Upper lobe of right lung (tissue), 1 donor: Measurements from ENCODE around the gene SPOCK1. TPM values are rescaled to one million over a fixed set of nuclear protein-coding genes. Genes with fewer than 3 reads are reported as not detected.

Source experiments
- ATAC-seq: fragments of 200-7000 bp; cut with Tn5 transposase; one replicate; pipeline ENCODE4 v1.9.1; 2020; ENCODE audit warnings: mild to moderate bottlenecking, moderate library complexity
- DNase-seq: peaks from one replicate; pipeline ENCODE4 v3.0.0-alpha.2; 2020
- H3K27ac ChIP-seq: fragments of 200-600 bp; one replicate; pipeline ENCODE4 v1.8.0; 2022
- H3K27me3 ChIP-seq: fragments of 200-600 bp; one replicate; pipeline ENCODE4 v1.8.0; 2022; ENCODE audit warnings: mild to moderate bottlenecking
- H3K36me3 ChIP-seq: fragments of 200-600 bp; one replicate; pipeline ENCODE4 v1.8.0; 2022
- H3K4me1 ChIP-seq: fragments of 200-600 bp; one replicate; pipeline ENCODE4 v1.8.0; 2022
- H3K4me3 ChIP-seq: fragments of 200-600 bp; one replicate; pipeline ENCODE4 v1.8.0; 2022; ENCODE audit warnings: mild to moderate bottlenecking
- H3K9me3 ChIP-seq: fragments of 200-600 bp; one replicate; pipeline ENCODE4 v1.8.0; 2022
- intact Hi-C: fragments of 100-400 bp; cut with DNase I; formaldehyde crosslinking; loops from one replicate; pipeline ENCODE4 v1.11.0; 2022
- total RNA-seq: library from RNA; stranded (reverse); fragmentation: NEBNext Ultra II Directional; extraction: Animal tissue kit (Norgen Biotek cat#: 25700); gene quantifications from one replicate; pipeline ENCODE4 v1.2.1, GENCODE V29; 2021
- TF ChIP-seq, protein P1 (sequence below): fragments of 200-600 bp; IDR thresholded peaks from one replicate; pipeline ENCODE4 v1.8.0; 2022; ENCODE audit warnings: antibody characterized with exemption
- donor health status: DM: no; HTN: yes; CAD: no; lungs with severe emphysema.

SPOCK1 gene
- total RNA-seq, 1 donor from 2014 or later = 4.0 TPM

DNA sequence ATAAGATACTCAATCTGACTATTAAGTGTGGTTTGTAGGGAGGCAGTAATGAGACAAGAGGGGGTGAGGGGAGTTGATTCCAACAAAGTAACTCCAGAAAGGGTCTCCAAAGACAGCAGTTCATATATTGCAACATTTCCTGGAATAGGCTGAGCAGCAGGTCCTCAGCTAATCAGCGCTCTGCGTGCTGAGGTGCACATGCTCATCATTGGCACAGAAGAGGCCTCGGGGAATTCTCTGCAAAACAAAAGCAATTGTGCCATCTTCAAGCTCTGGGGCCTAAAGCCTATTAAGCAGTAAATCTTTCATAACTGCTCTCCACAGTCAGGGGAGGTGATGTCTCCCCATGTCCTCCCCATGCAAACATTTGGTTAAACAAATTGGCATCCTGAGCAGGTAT, 357.3 kb downstream of the SPOCK1 start:
- TF ChIP-seq, protein P1, sequence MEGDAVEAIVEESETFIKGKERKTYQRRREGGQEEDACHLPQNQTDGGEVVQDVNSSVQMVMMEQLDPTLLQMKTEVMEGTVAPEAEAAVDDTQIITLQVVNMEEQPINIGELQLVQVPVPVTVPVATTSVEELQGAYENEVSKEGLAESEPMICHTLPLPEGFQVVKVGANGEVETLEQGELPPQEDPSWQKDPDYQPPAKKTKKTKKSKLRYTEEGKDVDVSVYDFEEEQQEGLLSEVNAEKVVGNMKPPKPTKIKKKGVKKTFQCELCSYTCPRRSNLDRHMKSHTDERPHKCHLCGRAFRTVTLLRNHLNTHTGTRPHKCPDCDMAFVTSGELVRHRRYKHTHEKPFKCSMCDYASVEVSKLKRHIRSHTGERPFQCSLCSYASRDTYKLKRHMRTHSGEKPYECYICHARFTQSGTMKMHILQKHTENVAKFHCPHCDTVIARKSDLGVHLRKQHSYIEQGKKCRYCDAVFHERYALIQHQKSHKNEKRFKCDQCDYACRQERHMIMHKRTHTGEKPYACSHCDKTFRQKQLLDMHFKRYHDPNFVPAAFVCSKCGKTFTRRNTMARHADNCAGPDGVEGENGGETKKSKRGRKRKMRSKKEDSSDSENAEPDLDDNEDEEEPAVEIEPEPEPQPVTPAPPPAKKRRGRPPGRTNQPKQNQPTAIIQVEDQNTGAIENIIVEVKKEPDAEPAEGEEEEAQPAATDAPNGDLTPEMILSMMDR = no peak
- intact Hi-C loops = no loop called here
- Histone ChIP-seq H3K4me1 (no peaks in the 10 kb centered on the region), H3K27ac (no peak overlapping the region), H3K27me3 (no peaks in the 10 kb centered on the region), H3K4me3 (no peak overlapping the region), H3K9me3 (no peaks in the 10 kb centered on the region), H3K36me3 (no peaks in the 10 kb centered on the region)
- DNase-seq (no peak), ATAC-seq (no peak)

DNA sequence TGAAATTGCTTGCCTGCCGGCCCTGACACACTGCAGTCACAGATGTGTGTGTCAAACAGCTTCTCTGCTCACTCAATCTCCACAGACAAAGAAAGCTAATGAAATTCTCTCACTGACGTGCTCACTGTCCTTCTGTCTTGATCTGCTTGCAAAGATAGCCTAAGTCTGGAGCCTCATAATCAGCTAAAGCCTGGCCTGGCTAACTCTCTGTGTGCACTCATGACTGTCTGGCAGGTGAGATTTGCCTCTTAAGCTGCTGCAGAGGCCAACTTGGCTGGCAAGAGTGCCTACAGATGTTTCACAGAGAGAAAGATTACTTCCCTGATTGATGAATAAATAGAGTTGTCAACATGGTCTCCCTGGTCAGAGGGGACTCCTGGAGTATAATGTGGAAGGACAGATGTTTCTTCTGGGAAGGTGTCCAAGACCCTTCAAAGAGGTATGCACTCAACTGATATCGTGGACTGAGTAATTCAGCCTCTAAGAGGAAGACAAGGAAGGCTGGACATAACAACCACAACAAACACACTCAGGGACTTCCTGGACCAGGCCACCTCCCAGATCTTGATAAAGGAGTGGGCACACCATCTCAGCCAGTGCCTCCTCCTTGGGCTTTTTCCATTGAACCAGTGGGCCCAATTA, 362.0 kb downstream of the SPOCK1 start:
- ATAC-seq (no peak), DNase-seq (no peak)

DNA sequence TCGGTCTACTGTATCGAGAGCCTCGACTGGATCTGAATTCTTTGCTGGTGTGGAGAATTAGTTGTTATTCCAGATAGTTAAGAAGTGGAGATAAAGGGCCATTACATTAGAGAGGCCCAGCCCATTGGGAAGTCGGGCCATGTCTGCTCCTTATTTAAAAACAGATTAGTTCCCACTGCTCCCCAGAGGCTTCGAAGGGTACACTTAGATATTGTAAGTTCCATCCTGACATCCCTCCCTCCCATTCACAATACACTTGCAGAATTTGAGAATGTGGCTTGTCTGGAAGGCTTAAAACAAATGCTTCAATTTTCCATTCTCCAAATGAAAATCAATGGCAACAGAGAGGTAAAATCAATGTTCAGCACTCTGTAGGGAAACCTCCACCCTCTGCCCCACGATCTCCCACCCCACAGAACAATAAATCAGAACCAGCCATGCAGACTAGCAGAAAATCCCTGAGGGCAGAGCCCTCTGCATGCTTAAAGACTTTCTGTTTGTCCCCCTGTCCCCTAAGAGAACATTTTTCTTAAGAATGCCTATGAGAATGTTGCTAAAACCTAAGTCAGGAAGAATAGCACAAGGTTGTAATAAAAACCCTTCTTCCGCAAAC, 364.1 kb downstream of the SPOCK1 start:
- H3K27ac ChIP-seq = no peak overlapping the region
- TF ChIP-seq, protein P1 = no peak
- intact Hi-C loops = no loop called here
- H3K27me3 ChIP-seq = peaks cover 7% of the 10 kb centered on the region
- ATAC-seq (no peak), DNase-seq (no peak)
- no peaks in the 10 kb centered on the region for H3K4me1 ChIP-seq
- no peaks in the 10 kb centered on the region for H3K9me3 ChIP-seq
- no peak overlapping the region for H3K4me3 ChIP-seq
- H3K36me3 ChIP-seq = no peaks in the 10 kb centered on the region

More for the DNA sequence above, 362.0 kb downstream of the SPOCK1 start:
- no peaks in the 10 kb centered on the region for H3K9me3 ChIP-seq
- H3K27ac ChIP-seq = no peak overlapping the region
- intact Hi-C loops = no loop called here
- H3K4me3 ChIP-seq = no peak overlapping the region
- H3K27me3 ChIP-seq = no peaks in the 10 kb centered on the region
- no peaks in the 10 kb centered on the region for H3K36me3 ChIP-seq
- TF ChIP-seq, protein P1 = no peak
- H3K4me1 ChIP-seq = no peaks in the 10 kb centered on the region

DNA sequence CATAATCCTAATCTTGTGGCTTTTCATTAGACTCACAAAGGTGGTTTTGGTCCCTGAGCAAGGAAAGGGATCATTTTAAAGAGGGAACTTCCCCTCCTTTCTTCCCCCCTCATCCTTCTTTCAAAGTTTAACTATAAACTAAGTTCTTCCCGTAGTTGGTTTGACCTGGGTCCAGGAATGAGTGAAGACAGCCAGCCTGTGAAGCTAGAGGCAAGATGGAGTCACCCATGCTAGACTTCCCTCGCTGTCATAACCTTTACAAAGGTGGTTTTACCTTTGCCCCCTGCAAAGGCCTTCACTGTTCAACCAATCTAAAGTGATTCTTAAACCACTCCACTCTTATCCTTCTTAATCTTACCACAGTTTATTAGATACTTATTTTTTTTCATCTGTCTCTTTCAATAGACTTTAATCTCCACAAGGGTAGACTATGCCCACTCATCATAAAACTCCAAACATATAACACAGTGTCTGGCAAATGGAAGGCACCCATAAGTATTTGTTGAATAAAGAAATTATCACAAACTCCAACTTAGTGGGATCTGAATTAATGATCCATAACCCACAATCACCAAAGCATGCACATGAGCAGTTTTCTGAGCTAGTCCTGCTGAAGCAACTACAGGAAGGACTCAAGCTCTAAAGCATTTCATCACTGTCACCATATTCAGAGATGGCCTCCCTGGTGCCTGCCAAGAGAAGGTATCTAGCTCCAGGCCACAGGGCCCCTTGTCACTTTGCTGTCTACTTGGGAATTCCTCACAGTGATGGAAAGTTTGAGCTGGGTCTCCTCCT, 369.0 kb downstream of the SPOCK1 start:
- no peaks in the 10 kb centered on the region for H3K9me3 ChIP-seq
- ATAC-seq = no peak
- DNase-seq = no peak
- H3K4me3 ChIP-seq = no peak overlapping the region
- H3K27me3 ChIP-seq = peaks cover 7% of the 10 kb centered on the region
- H3K27ac ChIP-seq = no peak overlapping the region
- H3K4me1 ChIP-seq = no peaks in the 10 kb centered on the region
- H3K36me3 ChIP-seq = no peaks in the 10 kb centered on the region
- intact Hi-C loops = no loop called here
- TF ChIP-seq, protein P1 = no peak

DNA sequence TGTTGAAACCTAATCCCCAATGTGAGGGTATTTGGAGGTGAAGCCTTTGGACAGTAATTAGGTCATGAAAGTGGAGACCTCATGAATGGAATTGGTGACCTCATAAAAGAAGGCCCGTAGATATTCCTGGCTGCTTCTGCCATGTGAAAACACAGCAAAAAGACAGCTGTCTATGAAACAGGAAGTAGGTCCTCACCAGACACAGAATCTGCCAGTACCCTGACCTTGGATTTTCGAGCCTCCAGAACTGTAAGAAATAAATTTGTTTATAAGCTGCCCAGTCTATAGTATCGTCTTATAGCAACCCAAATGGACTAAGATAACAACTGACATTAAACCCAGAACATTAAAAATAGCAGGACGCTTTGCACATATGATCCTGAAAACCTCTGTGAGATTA, 371.1 kb downstream of the SPOCK1 start:
- TF ChIP-seq, protein P1 = no peak
- no peaks in the 10 kb centered on the region for H3K4me1 ChIP-seq
- H3K27ac ChIP-seq = no peak overlapping the region
- H3K4me3 ChIP-seq = no peak overlapping the region
- intact Hi-C loops = no loop called here
- H3K9me3 ChIP-seq = no peaks in the 10 kb centered on the region
- no peak for DNase-seq
- no peaks in the 10 kb centered on the region for H3K36me3 ChIP-seq
- H3K27me3 ChIP-seq = peaks cover 7% of the 10 kb centered on the region
- ATAC-seq = no peak
